DMS53 treated with DMSO at 0.1 percent for 48 hours (cell line): ENCODE measurements around the gene NFX1.
A peak's percentile ranks its signal among the peaks of the same experiment; 100 is the strongest.

Source experiments
- DNase-seq: peaks from one replicate; lab custom pipeline; 2025; ENCODE audit not compliant: unreplicated experiment; lab: John Stamatoyannopoulos, UW

The NFX1 gene

GRCh38 chr9:33415501-33416038 lies 125.3 kb downstream of the NFX1 start:
- DNase-seq: peak; percentile 97

- DNase-seq: peak; percentile 24
Observed at GRCh38 chr9:33416996-33417395, 126.7 kb downstream of the NFX1 start.

- no peak for DNase-seq
Observed at GRCh38 chr9:33418090-33418489, 127.8 kb downstream of the NFX1 start.

- DNase-seq: no peak
Observed at GRCh38 chr9:33419708-33420303, 129.5 kb downstream of the NFX1 start.
